ENCODE results near the gene UPP1. TPM values are rescaled to one million over a fixed set of nuclear protein-coding genes. Genes with fewer than 3 reads are reported as not detected.

Gene UPP1
- total RNA-seq, 2 donors from 2014 or later: 11.1 to 11.2 TPM

DNA sequence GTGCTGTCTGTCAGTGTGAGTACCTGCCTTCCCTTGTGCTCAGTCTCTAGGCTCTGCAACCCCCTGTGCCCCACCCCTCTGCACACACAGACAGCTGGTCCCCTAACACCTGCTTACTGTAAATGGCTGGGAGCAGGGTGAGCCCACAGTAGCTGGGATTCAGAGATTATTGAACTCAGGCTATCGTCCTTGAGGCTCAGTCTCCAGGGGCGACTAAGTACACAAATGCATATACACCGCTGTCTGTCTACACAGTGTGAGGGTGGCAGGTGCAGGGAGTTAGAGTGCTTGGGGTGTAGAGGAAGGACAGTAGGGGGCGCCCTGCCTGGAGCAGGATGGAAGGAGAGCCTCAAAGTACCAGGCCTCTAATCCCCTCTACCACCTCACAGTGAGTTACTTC is 12.9 kb downstream of the UPP1 start:
- no peak for DNase-seq (ENCODE audit: low spot score)
- Histone ChIP-seq H3K36me3 (peaks cover 53% of the 10 kb centered on the region), H3K27me3 (no peaks in the 10 kb centered on the region), H3K9me3 (no peaks in the 10 kb centered on the region), H3K4me1 (peaks cover 0 to 4% of the 10 kb centered on the region in 2 donors), H3K4me3 (no peak overlapping the region), H3K27ac (no peak overlapping the region)
- no peak for TF ChIP-seq CTCF (IDR thresholded peaks at IDR 0.05)

GRCh38 chr7:48102530-48102929 is 13.5 kb downstream of the UPP1 start:
- Histone ChIP-seq H3K4me1 (no peaks in the 10 kb centered on the region), H3K9me3 (no peaks in the 10 kb centered on the region), H3K27ac (no peak overlapping the region), H3K27me3 (no peaks in the 10 kb centered on the region), H3K4me3 (no peak overlapping the region), H3K36me3 (peaks cover 59% of the 10 kb centered on the region)
- no peak for TF ChIP-seq CTCF (IDR thresholded peaks at IDR 0.05)
- DNase-seq (ENCODE audit: low spot score): no peak

DNA sequence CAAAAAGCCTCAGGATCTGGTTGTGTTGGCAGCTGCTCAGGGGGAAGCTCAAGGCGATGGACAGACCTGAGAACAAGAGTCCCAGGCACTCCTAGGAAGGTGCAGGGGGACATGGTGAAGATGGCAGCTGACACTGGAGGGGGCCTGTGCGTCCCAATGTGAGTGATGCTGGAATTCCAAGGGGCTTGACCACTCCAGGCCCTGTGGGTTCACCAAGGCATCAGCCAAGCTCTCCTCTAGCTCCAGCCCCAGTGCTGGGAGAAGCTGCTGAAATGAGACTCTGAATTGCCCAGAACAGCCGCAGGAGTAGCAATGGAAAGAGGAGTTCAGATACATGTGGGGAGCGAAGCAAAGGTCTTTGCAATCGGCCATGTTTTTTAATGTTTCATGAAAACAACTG is 16.0 kb downstream of the UPP1 start:
- Histone ChIP-seq H3K4me1 (no peaks in the 10 kb centered on the region), H3K9me3 (no peaks in the 10 kb centered on the region), H3K36me3 (peaks cover 66% of the 10 kb centered on the region), H3K27me3 (no peaks in the 10 kb centered on the region), H3K4me3 (no peak overlapping the region), H3K27ac (no peak overlapping the region)
- no peak for TF ChIP-seq CTCF (IDR thresholded peaks at IDR 0.05)
- DNase-seq (ENCODE audit: low spot score): no peak

DNA sequence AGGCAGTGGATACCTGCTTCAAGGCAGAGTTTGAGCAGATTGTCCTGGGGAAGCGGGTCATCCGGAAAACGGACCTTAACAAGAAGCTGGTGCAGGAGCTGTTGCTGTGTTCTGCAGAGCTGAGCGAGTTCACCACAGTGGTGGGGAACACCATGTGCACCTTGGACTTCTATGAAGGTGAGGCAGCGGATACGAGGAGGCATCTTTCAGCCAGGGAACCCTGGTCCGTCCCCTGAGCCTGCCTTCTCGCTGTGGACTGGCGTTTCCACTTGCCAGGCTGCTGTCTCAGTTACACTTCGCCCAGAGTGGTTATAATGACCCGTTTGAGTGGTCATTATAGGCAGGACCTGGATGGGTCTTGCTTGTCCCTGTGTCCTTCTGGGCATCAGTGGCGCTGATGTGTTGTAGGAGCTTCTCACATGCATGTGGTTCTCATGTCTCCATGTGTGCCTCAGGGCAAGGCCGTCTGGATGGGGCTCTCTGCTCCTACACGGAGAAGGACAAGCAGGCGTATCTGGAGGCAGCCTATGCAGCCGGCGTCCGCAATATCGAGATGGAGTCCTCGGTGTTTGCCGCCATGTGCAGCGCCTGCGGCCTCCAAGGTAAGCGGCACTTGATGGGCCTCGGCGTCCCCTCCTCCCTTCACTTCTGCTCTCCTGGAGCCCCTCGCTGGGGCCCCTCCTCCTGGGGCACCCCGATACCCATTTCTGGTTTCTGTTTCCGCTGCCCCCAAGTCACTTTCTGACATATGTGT is 18.0 kb downstream of the UPP1 start:
- DNase-seq (ENCODE audit: low spot score): no peak
- Histone ChIP-seq H3K9me3 (no peaks in the 10 kb centered on the region), H3K36me3 (peaks cover 52% of the 10 kb centered on the region), H3K4me3 (no peak overlapping the region), H3K27ac (no peak overlapping the region), H3K4me1 (no peaks in the 10 kb centered on the region), H3K27me3 (no peaks in the 10 kb centered on the region)
- no peak for TF ChIP-seq CTCF (IDR thresholded peaks at IDR 0.05)

- H3K36me3 ChIP-seq: peaks cover 42% of the 10 kb centered on the region
- no peak for DNase-seq (ENCODE audit: low spot score)
- H3K4me3 ChIP-seq: no peak overlapping the region
- no peak for TF ChIP-seq CTCF (IDR thresholded peaks at IDR 0.05)
- no peaks in the 10 kb centered on the region for H3K4me1 ChIP-seq
- H3K27me3 ChIP-seq: no peaks in the 10 kb centered on the region
- H3K9me3 ChIP-seq: no peaks in the 10 kb centered on the region
- no peak overlapping the region for H3K27ac ChIP-seq
These were observed 18.9 kb downstream of the UPP1 start for GRCh38 chr7:48107926-48108472.
